Ishikawa (cell line): ENCODE results near the gene PCDHGB6.

Experiments used
- CEBPB ChIP-seq: IDR thresholded peaks from 2 replicates; pipeline ENCODE4 v1.6.1; 2012
- CREB1 ChIP-seq: IDR thresholded peaks from 2 replicates; pipeline ENCODE4 v1.6.1; 2012; ENCODE audit warnings: low read depth
- EP300 ChIP-seq: IDR thresholded peaks from 2 replicates; pipeline ENCODE4 v1.6.1; 2012; ENCODE audit warnings: borderline replicate concordance
- NFIC ChIP-seq: IDR thresholded peaks from 2 replicates; pipeline ENCODE4 v1.6.1; 2012
- RAD21 ChIP-seq: IDR thresholded peaks from 2 replicates; pipeline ENCODE4 v1.6.1; 2012; ENCODE audit warnings: low read depth
- TAF1 ChIP-seq: IDR thresholded peaks from 2 replicates; pipeline ENCODE4 v1.6.1; 2012; ENCODE audit warnings: low read depth, mild to moderate bottlenecking
- TCF12 ChIP-seq: IDR thresholded peaks from 2 replicates; pipeline ENCODE4 v1.6.1; 2012; ENCODE audit warnings: low read depth
- TEAD4 ChIP-seq: IDR thresholded peaks from 2 replicates; pipeline ENCODE4 v1.6.1; 2012
- YY1 ChIP-seq: IDR thresholded peaks from 2 replicates; pipeline ENCODE4 v1.6.1; 2012; ENCODE audit warnings: low read depth
- ZBTB7A ChIP-seq: IDR thresholded peaks from 2 replicates; pipeline ENCODE4 v1.6.1; 2012; ENCODE audit warnings: low read depth
- TF ChIP-seq, protein P1 (sequence below): IDR thresholded peaks from 2 replicates; pipeline ENCODE4 v1.6.1; 2012
- TF ChIP-seq, protein P2 (sequence below): IDR thresholded peaks from 2 replicates; pipeline ENCODE4 v1.6.1; 2012; ENCODE audit warnings: low read depth, mild to moderate bottlenecking
- TF ChIP-seq, protein P3 (sequence below): IDR thresholded peaks from 2 replicates; pipeline ENCODE4 v1.6.1; 2012

The PCDHGB6 gene

DNA sequence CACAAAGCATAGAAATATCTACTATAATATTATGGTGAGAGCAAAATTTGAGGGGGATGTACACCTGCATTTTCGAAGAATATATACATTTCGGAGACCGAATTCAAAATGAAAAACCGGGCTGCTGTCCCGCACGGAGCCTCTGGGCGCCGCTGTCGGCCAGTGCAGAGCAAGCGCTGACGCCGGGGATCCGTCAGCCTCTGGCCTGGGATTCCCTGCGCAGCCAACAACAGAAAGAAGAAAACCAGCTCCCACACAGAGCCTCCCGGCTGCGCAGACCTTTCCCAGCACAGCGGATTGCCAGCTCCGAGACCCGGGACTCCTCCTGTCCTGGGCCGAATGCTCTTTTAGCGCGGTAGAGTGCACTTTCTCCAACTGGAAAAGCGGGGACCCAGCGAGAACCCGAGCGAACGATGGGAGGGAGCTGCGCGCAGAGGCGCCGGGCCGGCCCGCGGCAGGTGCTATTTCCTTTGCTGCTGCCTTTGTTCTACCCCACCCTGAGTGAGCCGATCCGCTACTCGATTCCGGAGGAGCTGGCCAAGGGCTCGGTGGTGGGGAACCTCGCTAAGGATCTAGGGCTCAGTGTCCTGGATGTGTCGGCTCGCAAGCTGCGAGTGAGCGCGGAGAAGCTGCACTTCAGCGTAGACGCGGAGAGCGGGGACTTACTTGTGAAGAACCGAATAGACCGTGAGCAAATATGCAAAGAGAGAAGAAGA is at the start of gene PCDHGB6:
Gene PCDHGB6 (plus strand): TSS at position 232 of the 716 bp plus-strand sequence. CDS start 182 bp downstream, at position 414.
- peak; percentile 26; the same call in 1 of the 2 replicates for TF ChIP-seq RAD21

DNA sequence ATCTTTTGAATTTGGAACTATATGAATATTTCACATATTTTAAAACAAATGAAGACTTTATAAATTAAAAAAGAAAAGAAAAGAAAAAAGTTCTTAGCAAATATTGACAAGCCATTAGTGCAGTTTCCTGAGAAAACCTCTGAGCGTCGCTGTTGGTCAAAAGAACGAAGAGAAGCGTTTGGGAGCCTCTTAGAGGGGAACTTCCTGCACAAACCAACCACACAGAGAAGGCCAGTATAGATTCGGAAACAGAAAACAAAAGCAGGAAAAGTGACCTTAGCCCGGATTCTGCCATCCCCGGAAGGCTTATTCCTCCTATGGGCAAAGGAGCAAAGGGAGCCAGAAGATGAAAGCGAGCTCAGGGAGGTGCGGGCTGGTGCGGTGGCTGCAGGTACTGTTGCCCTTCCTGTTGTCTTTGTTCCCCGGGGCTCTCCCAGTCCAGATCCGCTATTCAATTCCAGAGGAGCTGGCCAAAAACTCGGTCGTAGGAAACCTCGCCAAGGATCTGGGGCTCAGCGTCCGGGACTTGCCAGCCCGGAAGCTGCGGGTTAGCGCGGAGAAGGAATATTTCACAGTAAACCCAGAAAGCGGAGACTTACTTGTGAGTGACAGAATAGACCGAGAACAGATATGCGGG is 47.9 kb upstream of the PCDHGB6 start, which contains the start of gene PCDHGB2:
Gene PCDHGB2 (plus strand): TSS at position 205 of the 637 bp plus-strand sequence. CDS start 142 bp downstream, at position 347.
- TF ChIP-seq YY1 (no peak), TEAD4 (no peak), TAF1 (no peak), CEBPB (no peak), RAD21 (peak; percentile 43)

DNA sequence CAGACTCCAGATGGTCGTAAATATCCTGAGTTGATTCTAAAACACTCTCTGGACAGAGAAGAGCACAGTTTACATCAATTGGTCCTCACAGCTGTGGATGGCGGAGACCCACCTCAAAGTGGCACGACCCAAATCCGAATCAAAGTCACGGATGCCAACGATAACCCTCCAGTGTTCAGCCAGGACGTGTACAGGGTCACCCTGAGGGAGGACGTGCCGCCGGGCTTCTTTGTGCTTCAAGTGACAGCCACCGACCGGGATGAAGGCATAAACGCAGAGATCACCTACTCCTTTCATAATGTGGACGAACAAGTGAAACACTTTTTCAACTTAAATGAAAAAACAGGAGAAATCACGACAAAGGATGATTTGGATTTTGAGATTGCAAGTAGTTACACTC is 47.1 kb upstream of the PCDHGB6 start:
- TF ChIP-seq CREB1 = no peak
- TF ChIP-seq TCF12 = no peak
- TF ChIP-seq TEAD4 = no peak
- TF ChIP-seq CEBPB = no peak
- TF ChIP-seq YY1 = no peak

DNA sequence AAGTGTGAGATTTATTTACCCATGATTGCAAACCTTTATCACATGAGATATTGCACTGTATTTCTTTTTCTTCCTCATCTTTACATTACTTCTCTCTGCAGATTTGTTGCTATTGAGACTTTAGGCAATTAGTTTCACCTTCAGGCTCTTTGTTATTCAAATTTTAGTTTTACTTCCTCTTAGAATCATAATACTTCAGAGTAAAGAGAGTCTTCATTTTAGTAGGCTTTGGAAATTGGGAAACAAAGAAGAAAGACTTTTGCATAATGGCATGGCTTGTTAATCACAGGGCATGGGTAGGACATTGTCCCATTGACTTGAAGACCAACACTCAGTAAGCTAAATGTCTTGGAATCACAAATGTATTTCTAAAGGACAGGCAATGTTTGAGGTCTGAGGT is 45.1 kb upstream of the PCDHGB6 start:
- TF ChIP-seq EP300 (no peak), TEAD4 (no peak)

DNA sequence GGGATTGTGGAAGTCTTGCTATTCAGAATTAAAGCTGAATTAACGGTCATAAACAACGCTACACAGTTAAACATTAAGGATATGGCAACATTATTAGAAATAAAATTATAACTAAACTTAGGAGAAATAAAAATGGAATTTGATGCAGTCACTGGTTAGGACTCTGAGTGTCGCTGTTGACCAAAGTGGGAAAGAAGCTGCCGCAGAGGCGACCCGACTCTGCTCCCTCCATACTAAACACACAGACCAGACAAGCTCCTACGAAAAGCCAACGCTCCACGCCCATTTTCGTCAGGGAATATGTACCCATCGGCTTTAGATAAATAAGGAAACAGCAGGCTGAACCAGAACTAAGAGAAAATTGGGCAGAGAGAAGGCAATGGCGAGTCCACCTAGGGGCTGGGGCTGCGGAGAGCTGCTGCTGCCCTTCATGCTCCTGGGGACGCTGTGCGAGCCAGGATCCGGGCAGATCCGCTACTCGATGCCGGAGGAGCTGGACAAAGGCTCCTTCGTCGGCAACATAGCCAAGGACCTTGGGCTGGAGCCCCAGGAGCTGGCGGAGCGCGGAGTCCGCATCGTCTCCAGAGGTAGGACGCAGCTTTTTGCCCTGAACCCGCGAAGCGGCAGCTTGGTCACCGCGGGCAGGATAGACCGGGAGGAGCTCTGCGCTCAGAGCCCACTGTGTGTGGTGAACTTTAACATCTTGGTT is 43.7 kb upstream of the PCDHGB6 start, which contains the start of gene PCDHGA5:
Gene PCDHGA5 (plus strand): TSS at position 211 of the 709 bp plus-strand sequence. CDS start 169 bp downstream, at position 380.
- TF ChIP-seq TEAD4 (no peak), CEBPB (no peak), YY1 (no peak), NFIC (no peak), TAF1 (no peak), TCF12 (no peak), EP300 (no peak), RAD21 (no peak)
- TF ChIP-seq, protein P1, sequence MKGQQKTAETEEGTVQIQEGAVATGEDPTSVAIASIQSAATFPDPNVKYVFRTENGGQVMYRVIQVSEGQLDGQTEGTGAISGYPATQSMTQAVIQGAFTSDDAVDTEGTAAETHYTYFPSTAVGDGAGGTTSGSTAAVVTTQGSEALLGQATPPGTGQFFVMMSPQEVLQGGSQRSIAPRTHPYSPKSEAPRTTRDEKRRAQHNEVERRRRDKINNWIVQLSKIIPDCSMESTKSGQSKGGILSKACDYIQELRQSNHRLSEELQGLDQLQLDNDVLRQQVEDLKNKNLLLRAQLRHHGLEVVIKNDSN = no peak

DNA sequence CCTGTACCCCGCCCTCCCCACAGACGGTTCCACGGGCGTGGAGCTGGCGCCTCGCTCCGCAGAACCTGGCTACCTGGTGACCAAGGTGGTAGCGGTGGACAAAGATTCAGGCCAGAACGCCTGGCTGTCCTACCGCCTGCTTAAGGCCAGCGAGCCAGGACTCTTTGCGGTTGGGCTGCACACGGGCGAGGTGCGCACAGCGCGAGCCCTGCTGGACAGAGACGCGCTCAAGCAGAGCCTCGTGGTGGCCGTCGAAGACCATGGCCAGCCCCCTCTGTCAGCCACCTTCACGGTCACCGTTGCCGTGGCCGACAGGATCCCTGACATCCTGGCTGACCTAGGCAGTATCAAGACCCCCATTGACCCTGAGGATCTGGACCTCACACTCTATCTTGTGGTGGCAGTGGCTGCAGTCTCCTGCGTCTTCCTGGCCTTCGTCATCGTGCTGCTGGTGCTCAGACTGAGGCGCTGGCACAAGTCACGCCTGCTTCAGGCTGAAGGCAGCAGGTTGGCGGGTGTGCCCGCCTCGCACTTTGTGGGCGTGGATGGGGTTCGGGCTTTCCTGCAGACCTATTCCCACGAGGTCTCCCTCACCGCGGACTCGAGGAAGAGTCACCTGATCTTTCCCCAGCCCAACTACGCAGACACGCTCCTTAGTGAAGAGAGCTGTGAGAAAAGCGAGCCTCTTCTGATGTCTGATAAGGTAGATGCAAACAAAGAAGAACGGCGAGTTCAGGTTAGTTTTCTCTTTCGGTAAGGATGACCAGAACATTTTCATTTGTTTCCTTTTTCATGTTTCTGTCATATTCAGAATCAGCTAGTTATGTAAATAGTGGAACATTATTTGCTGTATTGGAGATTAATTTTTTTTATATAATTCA is 41.6 kb upstream of the PCDHGB6 start:
- TF ChIP-seq, protein P2, sequence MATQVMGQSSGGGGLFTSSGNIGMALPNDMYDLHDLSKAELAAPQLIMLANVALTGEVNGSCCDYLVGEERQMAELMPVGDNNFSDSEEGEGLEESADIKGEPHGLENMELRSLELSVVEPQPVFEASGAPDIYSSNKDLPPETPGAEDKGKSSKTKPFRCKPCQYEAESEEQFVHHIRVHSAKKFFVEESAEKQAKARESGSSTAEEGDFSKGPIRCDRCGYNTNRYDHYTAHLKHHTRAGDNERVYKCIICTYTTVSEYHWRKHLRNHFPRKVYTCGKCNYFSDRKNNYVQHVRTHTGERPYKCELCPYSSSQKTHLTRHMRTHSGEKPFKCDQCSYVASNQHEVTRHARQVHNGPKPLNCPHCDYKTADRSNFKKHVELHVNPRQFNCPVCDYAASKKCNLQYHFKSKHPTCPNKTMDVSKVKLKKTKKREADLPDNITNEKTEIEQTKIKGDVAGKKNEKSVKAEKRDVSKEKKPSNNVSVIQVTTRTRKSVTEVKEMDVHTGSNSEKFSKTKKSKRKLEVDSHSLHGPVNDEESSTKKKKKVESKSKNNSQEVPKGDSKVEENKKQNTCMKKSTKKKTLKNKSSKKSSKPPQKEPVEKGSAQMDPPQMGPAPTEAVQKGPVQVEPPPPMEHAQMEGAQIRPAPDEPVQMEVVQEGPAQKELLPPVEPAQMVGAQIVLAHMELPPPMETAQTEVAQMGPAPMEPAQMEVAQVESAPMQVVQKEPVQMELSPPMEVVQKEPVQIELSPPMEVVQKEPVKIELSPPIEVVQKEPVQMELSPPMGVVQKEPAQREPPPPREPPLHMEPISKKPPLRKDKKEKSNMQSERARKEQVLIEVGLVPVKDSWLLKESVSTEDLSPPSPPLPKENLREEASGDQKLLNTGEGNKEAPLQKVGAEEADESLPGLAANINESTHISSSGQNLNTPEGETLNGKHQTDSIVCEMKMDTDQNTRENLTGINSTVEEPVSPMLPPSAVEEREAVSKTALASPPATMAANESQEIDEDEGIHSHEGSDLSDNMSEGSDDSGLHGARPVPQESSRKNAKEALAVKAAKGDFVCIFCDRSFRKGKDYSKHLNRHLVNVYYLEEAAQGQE = no peak
- no peak for TF ChIP-seq CEBPB

DNA sequence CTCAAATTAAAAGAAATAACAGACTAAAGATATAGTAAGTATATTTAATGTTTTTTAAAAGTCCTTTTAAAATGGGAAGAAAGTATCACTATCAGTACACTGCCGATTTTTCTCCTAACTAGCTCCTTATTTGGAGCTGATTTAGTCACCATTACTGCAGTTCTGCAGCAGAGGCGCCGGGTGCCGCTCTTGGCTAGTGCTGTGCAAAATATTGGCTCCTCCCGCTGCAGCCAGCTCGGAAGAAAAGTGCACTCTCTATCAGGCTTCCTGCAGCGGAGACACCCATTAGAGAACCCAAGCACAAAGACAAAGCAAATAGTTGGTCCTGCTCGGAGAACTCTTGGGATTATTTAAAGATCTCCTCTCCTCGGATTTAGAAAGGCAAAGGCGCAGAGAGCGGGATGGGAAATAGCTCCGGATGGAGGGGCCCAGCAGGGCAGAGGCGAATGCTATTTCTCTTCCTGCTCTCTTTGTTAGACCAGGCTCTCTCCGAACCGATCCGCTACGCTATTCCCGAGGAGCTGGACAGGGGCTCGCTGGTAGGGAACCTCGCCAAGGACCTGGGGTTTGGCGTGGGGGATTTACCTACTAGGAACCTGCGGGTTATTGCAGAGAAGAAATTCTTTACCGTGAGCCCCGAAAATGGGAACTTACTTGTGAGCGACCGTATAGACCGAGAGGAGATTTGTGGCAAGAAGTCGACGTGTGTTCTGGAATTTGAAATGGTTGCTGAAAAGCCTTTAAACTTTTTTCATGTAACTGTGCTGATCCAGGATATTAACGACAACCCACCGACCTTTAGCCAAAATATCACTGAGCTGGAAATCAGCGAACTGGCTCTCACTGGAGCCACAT is 37.6 kb upstream of the PCDHGB6 start, which contains the start of gene PCDHGB3:
Gene PCDHGB3 (plus strand): TSS at position 249 of the 855 bp plus-strand sequence. CDS start 153 bp downstream, at position 402.
- TF ChIP-seq, protein P3, sequence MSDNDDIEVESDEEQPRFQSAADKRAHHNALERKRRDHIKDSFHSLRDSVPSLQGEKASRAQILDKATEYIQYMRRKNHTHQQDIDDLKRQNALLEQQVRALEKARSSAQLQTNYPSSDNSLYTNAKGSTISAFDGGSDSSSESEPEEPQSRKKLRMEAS = no peak
- TF ChIP-seq, protein P2 = no peak
- TF ChIP-seq ZBTB7A (no peak), RAD21 (peak; percentile 22; the same call in 1 of the 2 replicates)
